Medulla oblongata (tissue), 1 donor: ENCODE data around the gene CKS2.

Source experiments
- DNase-seq: peaks from one replicate; pipeline ENCODE4 v3.0.0-alpha.2; 2015; ENCODE audit errors: extremely low spot score

The CKS2 gene

DNA sequence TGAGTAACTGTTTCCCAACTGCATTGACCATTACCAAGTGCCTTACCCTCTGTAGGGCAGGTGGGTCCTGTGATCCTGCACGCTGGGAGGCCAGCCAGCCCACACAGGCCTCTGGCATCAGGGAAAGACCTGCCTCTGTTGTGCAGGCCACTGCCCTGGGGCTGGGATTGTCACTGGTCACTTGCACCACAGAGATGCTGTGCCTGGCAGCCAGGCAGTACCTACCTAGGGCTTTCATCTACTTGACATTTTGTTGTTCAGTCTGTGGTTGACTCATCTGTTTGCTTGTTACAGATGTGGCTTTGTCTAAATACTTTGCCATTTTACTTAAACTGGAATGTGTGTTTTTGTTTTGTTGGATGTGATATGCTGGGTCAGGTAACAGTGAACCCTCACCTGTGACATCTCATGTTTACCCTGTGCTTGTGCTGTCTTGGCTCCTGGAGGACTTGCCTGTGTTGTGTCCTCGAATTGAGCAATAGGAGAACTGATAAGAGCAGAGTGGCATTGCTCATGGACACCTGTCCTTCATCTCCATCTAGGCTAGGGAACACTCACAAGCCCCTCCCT, 40.1 kb downstream of the CKS2 start:
- no peak for DNase-seq

DNA sequence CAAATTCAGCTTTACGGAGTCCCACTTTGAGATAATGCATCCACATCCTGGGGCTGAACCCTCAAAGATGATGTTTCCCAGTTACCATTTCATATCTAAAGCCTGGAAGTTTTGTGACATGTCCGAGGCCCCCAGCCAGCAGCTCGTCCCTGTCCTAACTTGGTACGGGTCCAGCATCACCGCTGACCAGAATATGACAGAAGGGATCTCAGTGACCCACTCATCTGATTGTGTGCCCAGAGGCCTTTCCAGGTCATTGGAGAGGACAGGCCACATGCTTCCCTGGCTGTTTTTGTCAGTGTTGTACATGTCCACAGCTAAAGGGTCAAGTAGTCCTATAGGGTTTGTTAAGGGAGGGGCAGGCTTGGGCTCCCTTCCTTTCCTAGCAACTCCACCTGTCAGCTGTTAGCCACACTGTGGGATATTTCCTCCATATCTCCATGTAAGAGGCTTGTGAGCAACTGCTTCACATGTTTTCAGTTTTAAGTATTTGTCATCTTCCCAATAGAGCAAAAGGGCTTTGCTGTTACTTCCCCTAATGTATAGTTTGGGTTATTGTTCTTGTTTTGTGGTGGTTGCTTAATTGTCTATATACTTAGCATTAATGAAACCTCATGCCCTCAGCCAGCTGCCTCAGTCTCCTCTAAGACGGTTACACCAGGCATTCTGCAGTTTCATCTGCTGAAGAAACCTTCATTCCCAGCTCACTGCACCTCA, 40.7 kb downstream of the CKS2 start:
- DNase-seq, result no peak

DNA sequence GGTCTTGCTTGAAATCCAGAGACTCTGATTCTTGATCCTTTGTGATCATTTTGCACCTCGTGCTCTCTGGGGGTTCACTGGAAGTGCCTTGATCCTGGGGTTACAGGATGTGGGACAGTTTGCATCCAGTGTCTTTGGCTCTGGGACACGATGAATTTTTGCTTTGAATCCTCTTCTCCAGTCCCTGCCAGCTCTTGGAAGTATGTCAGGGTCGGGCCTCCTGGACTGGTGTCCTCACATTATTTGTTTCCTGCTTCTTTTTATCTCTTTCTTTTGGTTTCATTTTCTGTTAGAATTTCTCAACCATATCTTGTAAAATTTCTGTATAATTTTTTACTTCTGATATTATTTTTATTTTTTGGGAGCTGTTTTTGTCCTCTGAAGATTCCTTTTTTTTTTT, 41.5 kb downstream of the CKS2 start:
- no peak for DNase-seq

DNA sequence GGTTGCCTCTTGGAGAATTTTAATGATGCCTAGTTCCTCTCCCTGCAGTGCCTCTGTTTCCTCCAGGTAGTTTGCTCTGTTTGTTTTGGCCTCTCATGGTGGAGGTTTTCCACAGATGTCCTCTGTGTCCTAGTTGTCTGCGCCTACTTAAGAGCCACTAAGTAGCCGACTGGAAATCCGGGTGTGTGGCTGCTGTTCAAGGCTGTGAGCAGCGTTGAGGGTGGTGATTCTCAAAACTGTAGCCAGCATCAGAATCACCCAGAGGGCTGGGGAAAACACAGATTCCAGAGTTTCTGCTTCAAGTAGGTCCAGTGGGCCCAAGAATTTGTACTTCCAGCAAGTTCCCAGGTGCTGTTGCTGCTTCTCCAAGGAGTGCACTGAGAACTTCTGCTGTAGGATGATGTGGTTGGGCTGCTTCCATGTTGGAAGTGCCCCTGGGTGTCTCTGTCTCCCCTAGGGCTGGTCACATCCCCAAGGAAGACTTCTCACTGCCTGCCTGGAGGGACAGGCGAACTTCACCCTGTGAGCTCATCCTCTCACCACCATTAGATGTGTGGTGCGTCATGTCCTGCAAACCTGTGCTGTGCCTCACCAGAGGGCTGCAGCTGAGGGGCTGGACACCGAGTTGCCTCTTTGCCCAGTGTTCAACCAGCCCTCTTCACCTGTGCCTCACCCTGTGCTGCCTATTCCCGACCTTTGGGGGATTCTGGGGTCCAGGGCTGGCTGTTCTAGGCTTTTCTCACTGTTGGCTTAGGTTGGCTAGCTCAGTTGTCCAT, 42.1 kb downstream of the CKS2 start:
- no peak for DNase-seq

DNA sequence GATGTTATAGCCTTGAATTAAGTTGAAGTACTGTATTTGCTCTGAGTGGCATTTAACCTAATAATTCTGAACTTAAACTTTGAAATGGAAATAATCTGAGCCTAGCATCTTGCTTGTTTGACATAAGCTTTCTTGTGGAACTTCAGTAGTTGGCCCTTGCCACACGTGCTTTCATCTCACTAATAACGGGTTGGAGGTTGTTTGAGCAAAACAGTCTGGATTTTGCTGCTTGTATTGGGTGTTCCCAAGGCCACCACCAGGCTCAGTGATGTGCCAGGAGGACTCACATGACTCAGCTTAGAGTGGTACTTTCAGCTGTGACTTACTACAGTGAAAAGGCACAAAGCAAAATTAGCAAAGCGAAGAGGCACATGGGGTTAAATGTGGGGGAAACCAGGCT, 43.0 kb downstream of the CKS2 start:
- peak; percentile 34 for DNase-seq

DNA sequence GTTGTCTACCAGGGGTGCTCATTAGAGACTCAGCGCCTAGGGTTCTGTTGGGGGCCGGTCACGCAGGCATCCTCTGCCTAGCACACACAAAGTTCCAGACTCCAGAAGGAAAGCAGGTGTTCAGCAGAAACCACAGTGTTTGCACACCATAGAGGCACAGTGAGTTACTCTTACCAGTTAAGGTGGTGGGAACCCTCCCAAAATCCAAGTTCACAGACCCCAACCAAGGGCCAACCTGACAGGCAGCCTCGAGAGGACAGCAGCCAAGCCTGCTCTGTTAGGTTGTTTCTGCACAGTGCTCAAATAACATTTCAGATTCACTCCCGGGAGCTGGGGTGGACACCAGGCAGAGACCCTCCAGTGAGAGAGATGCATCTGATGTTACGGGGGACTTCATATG, 43.5 kb downstream of the CKS2 start:
- no peak for DNase-seq

DNA sequence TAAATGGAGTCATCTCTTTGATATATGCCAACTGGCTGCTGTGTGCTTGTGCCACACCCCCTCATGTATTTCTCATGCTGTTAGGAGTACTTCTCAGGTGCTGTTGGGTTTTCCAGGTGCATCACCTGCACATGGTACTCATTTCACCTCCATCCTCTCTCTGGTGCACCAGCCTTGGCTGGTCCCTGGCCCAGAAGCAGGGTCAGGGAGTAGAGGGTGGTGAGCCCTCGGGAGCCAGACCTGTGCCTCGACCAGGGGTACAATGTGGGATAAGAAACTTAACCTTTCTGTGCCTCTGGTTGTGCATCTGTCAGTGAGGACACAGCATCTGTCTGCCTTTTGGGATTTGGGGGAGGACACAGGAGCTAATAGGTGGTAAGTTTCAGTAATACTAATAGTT, 45.8 kb downstream of the CKS2 start:
- DNase-seq, result no peak

DNA sequence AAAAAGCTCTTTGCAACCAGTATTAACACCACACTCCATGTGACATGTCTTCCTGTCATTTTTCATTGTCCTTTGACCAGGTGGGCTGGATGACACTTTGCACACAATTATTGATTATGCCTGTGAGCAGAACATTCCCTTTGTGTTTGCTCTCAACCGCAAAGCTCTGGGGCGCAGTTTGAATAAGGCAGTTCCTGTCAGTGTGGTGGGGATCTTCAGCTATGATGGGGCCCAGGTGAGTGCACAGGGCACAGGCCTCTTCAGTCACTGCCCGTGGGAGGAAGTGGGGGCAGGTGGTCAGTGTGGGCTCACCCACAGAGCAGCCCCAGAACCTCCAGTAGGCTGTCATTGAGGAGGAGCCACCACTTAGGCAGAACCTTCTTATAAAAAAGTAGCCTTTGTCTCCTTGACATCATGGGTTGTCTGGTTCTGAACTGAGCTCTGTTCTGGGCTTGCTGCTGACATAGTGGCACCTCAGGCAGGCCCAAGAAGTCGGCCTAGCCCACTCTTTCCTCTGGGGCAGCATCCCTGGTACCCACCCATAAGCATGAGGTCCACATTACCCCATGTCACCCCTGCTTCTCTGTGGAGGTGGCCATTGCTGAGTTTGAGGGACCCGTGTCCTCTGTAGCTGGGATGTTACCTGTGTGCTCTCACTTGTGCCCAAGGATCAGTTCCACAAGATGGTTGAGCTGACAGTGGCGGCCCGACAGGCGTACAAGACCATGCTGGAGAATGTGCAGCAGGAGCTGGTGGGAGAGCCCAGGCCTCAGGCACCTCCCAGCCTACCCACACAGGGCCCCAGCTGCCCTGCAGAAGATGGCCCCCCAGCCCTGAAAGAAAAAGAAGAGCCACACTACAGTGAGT, 46.6 kb downstream of the CKS2 start:
- no peak for DNase-seq

DNA sequence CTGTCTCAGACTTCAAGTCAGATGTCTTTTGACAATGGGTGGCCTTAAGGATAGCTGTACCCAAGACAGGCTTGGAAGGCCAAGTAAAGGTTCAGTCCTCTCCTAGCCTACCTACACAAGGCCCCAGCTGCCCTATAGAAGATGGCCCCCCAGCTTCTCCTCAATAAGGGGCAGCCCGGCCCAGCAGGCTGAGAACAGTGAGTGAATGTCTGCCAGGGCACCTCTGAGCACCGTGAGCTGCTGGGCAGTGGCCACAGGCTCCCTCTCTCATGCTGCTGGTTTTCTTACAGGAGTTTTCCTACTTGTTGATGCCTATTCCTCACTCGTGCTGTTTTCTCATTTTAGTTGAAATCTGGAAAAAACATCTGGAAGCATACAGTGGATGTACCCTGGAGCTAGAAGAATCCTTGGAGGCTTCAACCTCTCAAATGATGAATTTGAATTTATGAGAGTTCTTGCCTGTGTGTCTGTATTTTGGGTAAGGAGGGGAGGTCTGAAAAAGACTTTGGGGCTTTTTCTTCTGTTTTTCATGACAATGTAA, 47.5 kb downstream of the CKS2 start:
- no peak for DNase-seq

DNA sequence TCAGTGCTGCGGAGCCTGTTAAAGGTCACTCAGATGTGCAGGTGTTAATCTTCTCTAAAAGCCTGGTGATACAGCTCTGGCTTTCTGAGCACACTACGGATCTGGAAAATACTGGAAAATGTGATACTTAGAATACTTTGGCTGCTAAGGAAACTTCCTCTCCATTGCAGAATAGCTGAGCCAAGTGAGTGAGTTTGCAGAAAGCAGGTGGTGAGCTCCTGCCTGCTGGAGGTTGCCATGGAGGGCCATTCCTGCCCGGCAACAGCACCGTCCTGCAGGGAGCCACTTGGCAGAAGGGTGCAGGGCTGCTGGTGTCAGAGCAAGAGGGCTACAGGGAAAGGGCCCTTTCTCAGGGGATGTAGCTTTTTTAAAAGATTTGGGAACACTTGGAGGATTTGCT, 48.0 kb downstream of the CKS2 start:
- DNase-seq, result peak; percentile 81

DNA sequence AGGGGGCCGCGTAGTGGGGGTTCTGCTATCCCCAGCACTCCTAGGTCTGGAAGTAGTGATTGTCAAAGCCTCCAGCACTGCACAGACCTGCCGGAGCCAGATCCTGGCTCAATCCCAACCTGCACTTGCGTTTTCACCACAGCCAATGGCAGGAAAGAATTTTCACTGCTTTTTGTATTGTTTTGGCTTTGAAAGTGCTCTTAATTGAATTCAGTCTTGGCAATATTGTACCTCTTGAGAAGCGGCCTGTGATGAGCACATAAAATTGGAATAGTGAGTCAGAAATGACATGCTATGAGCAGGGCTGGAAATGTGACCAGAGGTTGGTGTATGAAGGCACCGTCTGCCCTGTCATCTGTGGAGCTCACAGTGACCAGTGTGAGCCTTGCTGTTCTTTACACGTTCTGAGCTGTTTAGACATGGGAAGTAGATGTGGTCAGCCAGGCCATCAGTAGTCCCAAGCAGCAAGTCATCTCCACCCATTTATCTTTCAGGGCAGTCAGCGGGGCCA, 48.8 kb downstream of the CKS2 start:
- DNase-seq, result peak; percentile 39

DNA sequence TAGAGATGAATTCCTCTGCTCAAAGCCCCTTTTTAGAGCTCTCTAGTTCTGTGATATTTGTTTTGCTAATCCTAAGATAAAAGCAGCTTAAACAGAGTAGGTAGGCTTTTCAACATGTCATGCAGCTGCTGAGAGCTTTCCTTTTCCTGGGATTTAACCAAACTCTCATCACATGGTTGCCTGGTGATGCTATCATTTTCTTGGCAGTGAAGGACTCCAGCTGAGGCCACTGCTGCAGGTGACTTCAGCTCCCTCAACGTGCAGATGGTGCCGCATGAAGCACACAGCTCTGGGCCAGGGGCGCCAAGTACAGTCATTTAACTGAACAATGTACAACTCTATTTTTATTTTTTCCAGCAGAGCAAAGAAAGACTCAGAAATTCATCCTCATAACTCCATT, 49.5 kb downstream of the CKS2 start:
- no peak for DNase-seq

DNA sequence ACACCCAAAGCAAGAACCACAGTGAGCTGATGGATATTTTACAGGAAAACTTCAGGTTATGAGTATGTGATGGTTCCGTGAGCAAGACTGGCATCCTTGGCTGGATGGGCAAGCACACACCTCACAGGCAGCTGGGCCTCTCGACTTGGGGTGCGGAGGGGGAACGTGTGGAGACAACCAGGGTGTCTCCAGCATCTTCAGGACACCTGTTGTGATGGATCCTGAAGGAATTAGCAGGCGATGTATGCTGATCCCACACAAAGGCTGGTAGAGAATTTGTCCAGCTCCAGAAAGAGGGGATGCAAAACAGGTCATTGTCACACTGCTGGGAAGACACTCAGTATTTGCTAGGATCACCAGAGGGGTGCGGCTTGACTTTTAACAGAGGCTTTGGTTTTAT, 50.0 kb downstream of the CKS2 start:
- no peak for DNase-seq

DNA sequence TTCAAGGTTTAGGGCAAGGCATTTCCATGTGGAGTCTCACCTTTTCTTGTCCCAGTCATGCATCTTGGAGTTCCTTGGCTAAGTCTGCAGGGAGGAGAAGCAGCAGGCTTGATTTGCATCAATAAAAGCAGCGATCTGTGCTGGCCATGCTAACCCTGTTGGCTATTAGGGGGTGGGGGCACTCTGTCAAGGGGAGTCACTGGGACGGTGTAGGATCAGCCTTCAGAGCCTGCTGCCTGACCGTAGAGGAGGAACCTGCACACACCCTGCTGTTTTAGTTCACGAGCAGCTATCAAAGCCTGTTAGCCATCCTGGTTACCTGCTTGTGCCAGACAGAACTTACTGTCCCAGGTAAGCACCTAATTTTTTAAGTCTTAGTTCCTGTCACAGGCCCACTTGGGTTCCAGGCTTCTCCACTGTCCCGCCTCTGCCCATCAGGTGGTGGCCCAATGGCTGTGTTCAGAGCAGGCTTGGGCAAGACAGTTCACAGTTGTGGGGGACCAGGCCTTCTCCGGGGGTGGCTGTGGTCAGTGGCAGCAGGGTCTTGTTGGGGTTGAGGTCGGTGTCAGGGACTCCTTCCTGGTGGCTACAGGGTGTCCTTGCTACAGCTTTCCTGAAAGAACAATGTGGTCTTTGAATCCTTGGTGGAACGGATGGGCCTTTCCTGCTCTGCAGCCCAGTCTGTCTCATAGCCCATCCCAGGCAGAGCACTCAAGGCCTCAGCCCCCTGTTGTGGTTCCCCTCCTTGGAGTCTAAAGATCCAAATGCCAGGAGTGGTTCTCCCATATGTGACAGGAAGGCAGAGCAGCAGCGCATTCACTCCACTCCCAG, 51.0 kb downstream of the CKS2 start:
- no peak for DNase-seq

DNA sequence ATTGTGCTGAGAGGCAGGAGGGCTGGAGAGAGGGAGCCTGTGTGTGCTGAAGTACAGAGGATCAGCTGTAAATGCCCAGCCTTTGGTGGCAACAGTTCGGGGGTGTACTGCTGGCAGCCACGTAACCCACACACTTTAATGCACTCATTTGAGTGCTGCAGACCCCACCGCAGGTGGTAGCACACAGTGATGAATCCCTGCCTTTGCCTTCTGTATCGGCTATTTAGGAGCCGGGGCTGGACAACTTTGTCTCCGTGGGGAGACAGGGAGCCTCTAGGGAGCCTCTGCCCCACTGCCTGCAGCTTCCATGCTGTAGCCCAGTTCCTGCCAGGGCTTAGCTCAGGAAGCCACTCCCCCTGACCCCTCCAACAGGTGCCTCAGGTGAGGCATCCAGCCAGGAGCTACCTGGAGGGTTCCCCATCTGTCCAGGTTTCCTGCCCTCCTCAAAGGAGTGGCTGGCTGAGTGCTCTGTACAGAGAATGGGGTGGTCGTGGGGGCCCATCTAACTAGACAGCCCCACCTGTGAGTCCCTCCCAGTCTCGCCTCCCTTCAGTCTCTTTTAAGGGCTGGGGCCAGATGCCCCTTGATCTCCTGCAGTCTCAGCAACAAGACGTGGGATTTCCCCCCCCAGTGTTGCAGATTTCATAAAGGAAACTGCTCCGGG, 51.8 kb downstream of the CKS2 start:
- no peak for DNase-seq

DNA sequence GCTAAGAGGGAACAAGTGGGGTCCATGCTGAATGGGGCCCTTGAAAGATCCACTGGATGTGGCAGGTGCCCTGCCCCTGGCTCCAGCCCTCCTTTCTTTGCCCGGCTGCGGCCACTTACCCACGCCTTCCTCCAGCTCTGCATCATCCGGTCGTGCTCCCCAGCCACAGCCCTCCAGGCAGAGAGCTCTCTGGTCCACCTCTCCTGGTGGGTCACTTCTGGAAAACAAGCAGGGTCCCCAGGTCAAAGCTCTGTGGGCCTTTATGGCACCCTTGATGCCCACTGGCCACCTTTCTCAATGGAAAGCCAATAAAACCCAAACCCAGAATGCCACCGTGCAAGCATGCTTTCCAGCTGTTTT, 52.3 kb downstream of the CKS2 start:
- DNase-seq, result no peak

DNA sequence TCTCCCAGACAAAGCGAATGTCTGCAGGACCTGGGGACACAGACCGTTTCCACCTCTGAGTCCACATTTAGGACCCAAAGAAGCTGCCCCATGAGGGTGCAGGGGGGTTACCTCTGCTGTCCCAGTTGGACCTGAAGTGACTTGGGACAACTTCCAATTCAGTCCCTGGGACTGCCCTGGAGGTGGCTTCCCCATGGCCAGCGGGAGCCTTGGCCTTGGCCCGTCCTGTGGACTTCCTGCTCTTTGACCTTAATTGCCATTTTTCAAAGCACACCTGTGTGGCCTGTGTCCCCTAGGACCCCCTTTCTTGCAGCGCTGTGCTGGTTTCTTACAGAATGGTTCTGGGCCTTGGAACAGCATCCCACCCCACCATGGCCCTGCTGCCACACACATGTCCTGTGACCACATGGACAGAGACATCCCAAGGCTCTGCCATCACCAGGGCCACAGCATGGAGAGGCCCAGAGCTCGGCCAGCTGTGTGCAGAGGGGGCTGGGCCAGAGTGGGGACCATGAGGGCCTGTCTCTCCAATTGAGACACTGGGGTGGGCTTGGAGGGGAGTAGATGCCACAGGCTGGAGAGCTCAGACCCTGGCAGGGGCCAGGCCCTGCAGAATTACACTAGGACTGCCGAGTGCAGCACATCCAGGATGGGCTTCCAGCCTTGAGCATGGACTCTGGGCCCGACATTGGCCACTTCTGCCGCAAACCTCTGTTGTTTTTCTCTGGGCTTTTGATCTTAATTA, 53.1 kb downstream of the CKS2 start:
- no peak for DNase-seq

DNA sequence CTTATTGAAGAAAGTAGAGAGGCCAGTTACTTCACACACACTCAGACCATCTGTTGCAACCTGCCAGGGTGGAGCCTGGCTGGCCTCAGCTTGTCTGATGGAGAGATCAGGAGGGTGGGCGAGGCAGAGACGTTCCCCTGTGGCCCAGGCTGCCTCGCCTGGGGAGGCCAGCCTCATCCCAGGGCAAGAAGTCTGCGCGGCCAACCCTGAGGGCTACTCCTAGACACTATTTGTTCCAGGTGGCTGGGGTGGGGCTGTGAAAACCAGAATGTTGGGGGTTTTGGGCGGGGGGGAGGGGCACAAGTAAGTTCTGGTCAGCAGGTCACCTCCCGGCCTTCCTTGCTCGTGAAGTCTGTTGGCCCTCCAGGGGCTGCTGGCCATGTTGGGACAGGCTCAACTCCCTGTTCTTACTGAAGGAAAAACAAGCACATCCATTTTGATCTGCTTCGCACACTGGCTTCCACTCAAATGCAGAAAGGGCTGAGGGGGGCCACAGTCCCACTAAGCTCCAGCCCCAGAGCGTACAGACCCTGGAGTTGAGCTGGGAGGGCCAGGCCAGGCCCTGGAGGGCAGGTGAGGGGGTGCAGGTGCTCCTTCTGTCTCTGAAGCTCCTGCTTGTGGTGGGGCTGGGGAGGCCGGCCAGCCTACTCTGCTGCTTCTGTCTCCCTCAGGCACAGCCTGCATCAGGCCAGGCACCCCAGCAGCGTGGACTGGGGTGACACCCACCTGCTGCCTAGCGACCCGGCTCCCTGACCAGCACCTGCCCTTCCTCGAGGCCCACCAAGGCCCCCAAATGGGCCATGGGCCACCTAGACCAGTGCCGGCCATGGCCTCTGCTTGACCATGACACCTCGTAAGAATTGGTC, 53.9 kb downstream of the CKS2 start:
- DNase-seq, result no peak

DNA sequence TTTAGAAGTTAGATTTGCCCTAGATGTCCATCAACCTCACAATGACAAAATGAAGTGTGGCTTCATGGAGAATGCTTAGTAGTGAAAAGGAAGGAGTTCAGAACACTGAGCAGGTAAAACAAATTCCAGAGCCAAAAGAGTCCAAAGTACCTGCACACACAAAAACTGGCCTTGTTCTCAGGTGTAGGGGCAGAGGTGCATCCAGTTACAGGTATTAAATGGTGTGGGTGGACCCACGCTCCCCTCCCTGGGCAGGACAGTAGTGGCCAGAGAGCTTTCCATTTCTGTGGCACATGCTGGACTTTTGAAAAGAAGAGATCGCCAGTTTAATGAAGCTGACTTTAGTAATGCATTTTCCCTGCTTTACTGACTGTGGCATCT, 54.5 kb downstream of the CKS2 start:
- DNase-seq, result no peak
